ENCODE measurements around the gene SEMA4G.

SEMA4G gene

GRCh38 chr10:100995181-100995580, 25.9 kb downstream of the SEMA4G start:
- Histone ChIP-seq H3K4me3 (ENCODE audit: low read length, poor library complexity, severe bottlenecking) (no peak overlapping the region), H3K27me3 (ENCODE audit: insufficient read depth, low read length, poor library complexity, severe bottlenecking) (no peaks in the 10 kb centered on the region), H3K4me2 (ENCODE audit: low read depth, low read length, poor library complexity, severe bottlenecking) (no peak overlapping the region), H3F3A (ENCODE audit: low read depth) (no peaks in the 10 kb centered on the region), H3K36me3 (ENCODE audit: insufficient read depth, low read length) (peaks cover 12% of the 10 kb centered on the region; the same call in 1 of the 2 replicates), H3K9me3 (ENCODE audit: insufficient read depth, low read depth, low read length) (no peaks in the 10 kb centered on the region), H4K20me1 (ENCODE audit: insufficient read depth, low read length, poor library complexity, severe bottlenecking) (no peaks in the 10 kb centered on the region), H3K4me1 (ENCODE audit: insufficient read depth, low read length, poor library complexity, severe bottlenecking) (peaks cover 19% of the 10 kb centered on the region), H3K9me2 (replicated peaks; ENCODE audit: low read depth, low read length) (no peaks in the 10 kb centered on the region), H3K9ac (ENCODE audit: low read depth, low read length, poor library complexity, severe bottlenecking) (no peak overlapping the region), H3K79me2 (ENCODE audit: insufficient read depth, low read length) (peaks cover 17% of the 10 kb centered on the region), H2AFZ (ENCODE audit: low read length) (no peak overlapping the region)
- TF ChIP-seq CTCF (conservative IDR thresholded peaks at IDR 0.05; ENCODE audit: low read length) (no peak), EZH2phosphoT487 (IDR thresholded peaks at IDR 0.05; ENCODE audit: borderline replicate concordance) (no peak)

- Histone ChIP-seq H3K4me1 (ENCODE audit: insufficient read depth, low read length, poor library complexity, severe bottlenecking) (peaks cover 32% of the 10 kb centered on the region), H3K79me2 (ENCODE audit: insufficient read depth, low read length) (peaks cover 29% of the 10 kb centered on the region), H3K36me3 (ENCODE audit: insufficient read depth, low read length) (no peaks in the 10 kb centered on the region; the same call in 1 of the 2 replicates), H3K9me2 (replicated peaks; ENCODE audit: low read depth, low read length) (no peaks in the 10 kb centered on the region), H3K4me3 (ENCODE audit: low read length, poor library complexity, severe bottlenecking) (peak overlapping the region; percentile 91), H3K27me3 (ENCODE audit: insufficient read depth, low read length, poor library complexity, severe bottlenecking) (no peaks in the 10 kb centered on the region), H3K4me2 (ENCODE audit: low read depth, low read length, poor library complexity, severe bottlenecking) (peak overlapping the region; percentile 98), H4K20me1 (ENCODE audit: insufficient read depth, low read length, poor library complexity, severe bottlenecking) (no peaks in the 10 kb centered on the region), H3K9me3 (ENCODE audit: insufficient read depth, low read depth, low read length) (no peaks in the 10 kb centered on the region), H3K9ac (ENCODE audit: low read depth, low read length, poor library complexity, severe bottlenecking) (peak overlapping the region; percentile 84), H3F3A (ENCODE audit: low read depth) (no peaks in the 10 kb centered on the region), H2AFZ (ENCODE audit: low read length) (peak overlapping the region; percentile 99)
- TF ChIP-seq EZH2phosphoT487 (IDR thresholded peaks at IDR 0.05; ENCODE audit: borderline replicate concordance) (no peak), CTCF (conservative IDR thresholded peaks at IDR 0.05; ENCODE audit: low read length) (no peak)
Measured at GRCh38 chr10:100996678-100997359, 27.5 kb downstream of the SEMA4G start.

- peak overlapping the region; percentile 84 for H3K9ac ChIP-seq (ENCODE audit: low read depth, low read length, poor library complexity, severe bottlenecking)
- H3K9me3 ChIP-seq (ENCODE audit: insufficient read depth, low read depth, low read length): no peaks in the 10 kb centered on the region
- H3K79me2 ChIP-seq (ENCODE audit: insufficient read depth, low read length): peaks cover 36% of the 10 kb centered on the region
- peak overlapping the region; percentile 98 for H3K4me2 ChIP-seq (ENCODE audit: low read depth, low read length, poor library complexity, severe bottlenecking)
- H2AFZ ChIP-seq (ENCODE audit: low read length): peak overlapping the region; percentile 99
- H3K9me2 ChIP-seq (replicated peaks; ENCODE audit: low read depth, low read length): no peaks in the 10 kb centered on the region
- H3F3A ChIP-seq (ENCODE audit: low read depth): no peaks in the 10 kb centered on the region
- peak overlapping the region; percentile 91 for H3K4me3 ChIP-seq (ENCODE audit: low read length, poor library complexity, severe bottlenecking)
- no peaks in the 10 kb centered on the region for H3K27me3 ChIP-seq (ENCODE audit: insufficient read depth, low read length, poor library complexity, severe bottlenecking)
- TF ChIP-seq EZH2phosphoT487 (IDR thresholded peaks at IDR 0.05; ENCODE audit: borderline replicate concordance): no peak
- TF ChIP-seq CTCF (conservative IDR thresholded peaks at IDR 0.05; ENCODE audit: low read length): peak; percentile 82
- H3K36me3 ChIP-seq (ENCODE audit: insufficient read depth, low read length): no peaks in the 10 kb centered on the region; the same call in 1 of the 2 replicates
- no peaks in the 10 kb centered on the region for H4K20me1 ChIP-seq (ENCODE audit: insufficient read depth, low read length, poor library complexity, severe bottlenecking)
- H3K4me1 ChIP-seq (ENCODE audit: insufficient read depth, low read length, poor library complexity, severe bottlenecking): peaks cover 37% of the 10 kb centered on the region
Measured at GRCh38 chr10:100997360-100998182, 28.3 kb downstream of the SEMA4G start.
